H9 (cell line): ENCODE results near the gene COL4A4. TPM values are rescaled to one million over a fixed set of nuclear protein-coding genes. Genes with fewer than 3 reads are reported as not detected.

Experiments used
- DNase-seq: peaks from one replicate; pipeline ENCODE4 v3.0.0-alpha.2; 2017
- H2AFZ ChIP-seq: one replicate; pipeline ENCODE4 v1.6.1; 2013; ENCODE audit warnings: mild to moderate bottlenecking, low read length, control low read depth, moderate library complexity
- H2AK5ac ChIP-seq: 2 replicates; pipeline ENCODE4 v1.6.1; 2013; ENCODE audit warnings: low read length, control low read depth, mixed read lengths; ENCODE audit not compliant: insufficient read length
- H2BK120ac ChIP-seq: one replicate; pipeline ENCODE4 v1.6.1; 2013; ENCODE audit warnings: low read depth, mild to moderate bottlenecking, low read length, control low read depth, inconsistent platforms; ENCODE audit not compliant: poor library complexity, severe bottlenecking
- H2BK12ac ChIP-seq: 2 replicates; pipeline ENCODE4 v1.6.1; 2013; ENCODE audit warnings: low read length, control low read depth, mixed read lengths, low read depth; ENCODE audit not compliant: insufficient read length
- H2BK15ac ChIP-seq: 2 replicates; pipeline ENCODE4 v1.6.1; 2013; ENCODE audit warnings: low read depth, low read length, control low read depth
- H2BK20ac ChIP-seq: one replicate; pipeline ENCODE4 v1.6.1; 2013; ENCODE audit warnings: low read depth, mild to moderate bottlenecking, low read length, control low read depth, inconsistent platforms; ENCODE audit not compliant: poor library complexity, severe bottlenecking
- H2BK5ac ChIP-seq: 2 replicates; pipeline ENCODE4 v1.6.1; 2013; ENCODE audit warnings: low read length, control low read depth, mixed read lengths; ENCODE audit not compliant: insufficient read length
- H3K14ac ChIP-seq: 2 replicates; pipeline ENCODE4 v1.6.1; 2013; ENCODE audit warnings: low read length, control low read depth; ENCODE audit not compliant: insufficient read depth
- H3K18ac ChIP-seq: 2 replicates; pipeline ENCODE4 v1.6.1; 2013; ENCODE audit warnings: low read depth, mild to moderate bottlenecking, mixed read lengths, low read length, control low read depth; ENCODE audit not compliant: insufficient read length
- H3K23ac ChIP-seq: 2 replicates; pipeline ENCODE4 v1.6.1; 2013; ENCODE audit warnings: low read length, control low read depth, mixed read lengths, low read depth; ENCODE audit not compliant: insufficient read length
- H3K23me2 ChIP-seq: 2 replicates; pipeline ENCODE4 v1.6.1; 2013; ENCODE audit warnings: low read depth, mild to moderate bottlenecking, mixed read lengths, low read length, control low read depth; ENCODE audit not compliant: insufficient read length, poor library complexity, severe bottlenecking
- H3K27ac ChIP-seq: 2 replicates; pipeline ENCODE4 v1.5.1; 2013; ENCODE audit warnings: low read length, control low read depth, mixed read lengths, low read depth; ENCODE audit not compliant: insufficient read length
- H3K27me3 ChIP-seq: 2 replicates; pipeline ENCODE4 v1.6.1; 2013; ENCODE audit warnings: low read length, control low read depth, inconsistent platforms; ENCODE audit not compliant: insufficient read depth
- H3K4ac ChIP-seq: 2 replicates; pipeline ENCODE4 v1.6.1; 2013; ENCODE audit warnings: low read depth, mild to moderate bottlenecking, control low read depth, inconsistent platforms, low read length, moderate library complexity
- H3K4me1 ChIP-seq: 2 replicates; pipeline ENCODE4 v1.6.1; 2013; ENCODE audit warnings: low read length, control low read depth, inconsistent platforms; ENCODE audit not compliant: insufficient read depth
- H3K4me2 ChIP-seq: 2 replicates; pipeline ENCODE4 v1.6.1; 2013; ENCODE audit warnings: low read length, control low read depth, mixed read lengths; ENCODE audit not compliant: insufficient read length, insufficient read depth
- H3K56ac ChIP-seq: 2 replicates; pipeline ENCODE4 v1.6.1; 2013; ENCODE audit warnings: low read depth, mild to moderate bottlenecking, mixed read lengths, low read length, control low read depth; ENCODE audit not compliant: insufficient read length
- H3K79me1 ChIP-seq: 2 replicates; pipeline ENCODE4 v1.6.1; 2013; ENCODE audit warnings: low read depth, mild to moderate bottlenecking, moderate library complexity, low read length, control low read depth, inconsistent platforms; ENCODE audit not compliant: insufficient read depth, poor library complexity, severe bottlenecking
- H3K79me2 ChIP-seq: 2 replicates; pipeline ENCODE4 v1.6.1; 2013; ENCODE audit warnings: low read length, control low read depth, inconsistent platforms; ENCODE audit not compliant: insufficient read depth
- H3K9ac ChIP-seq: 2 replicates; pipeline ENCODE4 v1.6.1; 2013; ENCODE audit warnings: low read length, control low read depth, mixed read lengths; ENCODE audit not compliant: insufficient read length; ENCODE audit errors: extremely low read depth
- H3K9me3 ChIP-seq: one replicate; pipeline ENCODE4 v1.6.1; 2013; ENCODE audit warnings: low read depth, low read length, inconsistent platforms; ENCODE audit not compliant: control insufficient read depth
- H3T11ph ChIP-seq: one replicate; pipeline ENCODE4 v1.6.1; 2013; ENCODE audit warnings: mild to moderate bottlenecking, low read length, control low read depth, inconsistent platforms
- H4K20me1 ChIP-seq: one replicate; pipeline ENCODE4 v1.6.1; 2013; ENCODE audit not compliant: control insufficient read depth, insufficient read length, insufficient read depth
- H4K5ac ChIP-seq: 2 replicates; pipeline ENCODE4 v1.6.1; 2013; ENCODE audit warnings: low read depth, mild to moderate bottlenecking, mixed read lengths, low read length, control low read depth; ENCODE audit not compliant: insufficient read length
- H4K8ac ChIP-seq: replicated peaks from 2 replicates; pipeline ENCODE4 v1.6.1; 2013; ENCODE audit warnings: low read length, control low read depth, mixed read lengths, low read depth; ENCODE audit not compliant: insufficient read length
- H4K91ac ChIP-seq: 2 replicates; pipeline ENCODE4 v1.6.1; 2013; ENCODE audit warnings: low read depth, mild to moderate bottlenecking, moderate library complexity, mixed read lengths, low read length, control low read depth; ENCODE audit not compliant: insufficient read length
- H3K27ac Mint-ChIP-seq, 3 experiments: 2 replicates in 2 of 3; 3 replicates in 1 of 3; pipeline ENCODE4 v1.8.0; 2020 to 2021; ENCODE audit warnings: mixed read lengths in 3 of 3, mild to moderate bottlenecking in 1 of 3, moderate library complexity in 1 of 3
- H3K27me3 Mint-ChIP-seq: 2 replicates; pipeline ENCODE4 v1.8.0; 2021; ENCODE audit warnings: low read depth, mild to moderate bottlenecking, moderate library complexity, mixed read lengths
- H3K36me3 Mint-ChIP-seq, 3 experiments: 2 replicates in 2 of 3; 3 replicates in 1 of 3; pipeline ENCODE4 v1.8.0; 2020 to 2021; ENCODE audit warnings: low read depth in 3 of 3, mixed read lengths in 3 of 3; ENCODE audit not compliant: insufficient read depth in 1 of 3
- H3K4me1 Mint-ChIP-seq, 2 experiments: 2 replicates each; pipeline ENCODE4 v1.8.0; 2020; ENCODE audit warnings: mixed read lengths in 2 of 2
- H3K4me3 Mint-ChIP-seq, 2 experiments: 2 replicates in 1 of 2; 3 replicates in 1 of 2; pipeline ENCODE4 v1.8.0; 2020 to 2021; ENCODE audit warnings: mild to moderate bottlenecking in 2 of 2, mixed read lengths in 2 of 2, moderate library complexity in 1 of 2
- H3K9me3 Mint-ChIP-seq, 2 experiments: 2 replicates in 1 of 2; 3 replicates in 1 of 2; pipeline ENCODE4 v1.8.0; 2020; ENCODE audit warnings: mild to moderate bottlenecking in 2 of 2, mixed read lengths in 2 of 2, moderate library complexity in 1 of 2
- CTCF ChIP-seq: fragments of 200-600 bp; sonication (generic); conservative IDR thresholded peaks from 3 replicates; pipeline ENCODE4 v1.8.0; 2021; ENCODE audit warnings: antibody characterized with exemption, mild to moderate bottlenecking
- WGBS: extraction: QIAGEN DNeasy Blood & Tissue Kit; methylation state at CpG from one replicate; pipeline ENCODE4 v1.1.7; 2013; ENCODE audit warnings: missing lambda C conversion rate, low lambda C conversion rate, mixed read lengths; ENCODE audit not compliant: insufficient read length; ENCODE audit errors: extremely low coverage; 5-methylcytosine and 5-hydroxymethylcytosine counted together
- total RNA-seq: library from RNA; stranded (reverse); gene quantifications from 2 replicates; pipeline ENCODE4 v1.2.1, GENCODE V29; 2021

Gene COL4A4
- total RNA-seq, 1 experiment from 2014 or later: 0.92 TPM

- H4K5ac ChIP-seq: no peak overlapping the region
- H3K18ac ChIP-seq: no peak overlapping the region
- H3K27me3 ChIP-seq: no peaks in the 10 kb centered on the region
- Mint-ChIP-seq H3K36me3 (no peaks in the 10 kb centered on the region), H3K9me3 (no peaks in the 10 kb centered on the region), H3K27ac (no peak overlapping the region), H3K4me1 (no peaks in the 10 kb centered on the region), H3K27me3 (no peaks in the 10 kb centered on the region), H3K4me3 (no peak overlapping the region)
- H2AFZ ChIP-seq: no peak overlapping the region
- H4K20me1 ChIP-seq: no peaks in the 10 kb centered on the region
- H3T11ph ChIP-seq: no peak overlapping the region
- no peak overlapping the region for H3K27ac ChIP-seq
- H3K4me1 ChIP-seq: no peaks in the 10 kb centered on the region
- H3K56ac ChIP-seq: no peak overlapping the region
- H4K91ac ChIP-seq: no peak overlapping the region
- no peak overlapping the region for H3K4ac ChIP-seq
- no peak overlapping the region for H4K8ac ChIP-seq
- H3K23me2 ChIP-seq: no peaks in the 10 kb centered on the region
- no peak overlapping the region for H3K4me2 ChIP-seq
- H3K14ac ChIP-seq: no peak overlapping the region
- H3K23ac ChIP-seq: no peak overlapping the region
- H3K9ac ChIP-seq: no peak overlapping the region
- no peak overlapping the region for H2BK15ac ChIP-seq
- H2BK120ac ChIP-seq: no peak overlapping the region
- H3K79me2 ChIP-seq: no peaks in the 10 kb centered on the region
- no peak overlapping the region for H2BK20ac ChIP-seq
- H2BK5ac ChIP-seq: no peak overlapping the region
- no peak overlapping the region for H2AK5ac ChIP-seq
- no peaks in the 10 kb centered on the region for H3K79me1 ChIP-seq
- no CpG with 5 or more reads among the region's 5 CpGs for WGBS
- H2BK12ac ChIP-seq: no peak overlapping the region
- no peak for TF ChIP-seq CTCF
- H3K9me3 ChIP-seq: no peaks in the 10 kb centered on the region
- no peak for DNase-seq
Observed at GRCh38 chr2:227115761-227116160, 48.2 kb downstream of the COL4A4 start.
